Measurements from ENCODE around the gene TSPAN15.
"Not testable (repeated sequence)": the region's sequence is repeated elsewhere in the genome, so short reads cannot be mapped to it uniquely, and the experiment has no call there.

Gene TSPAN15

DNA sequence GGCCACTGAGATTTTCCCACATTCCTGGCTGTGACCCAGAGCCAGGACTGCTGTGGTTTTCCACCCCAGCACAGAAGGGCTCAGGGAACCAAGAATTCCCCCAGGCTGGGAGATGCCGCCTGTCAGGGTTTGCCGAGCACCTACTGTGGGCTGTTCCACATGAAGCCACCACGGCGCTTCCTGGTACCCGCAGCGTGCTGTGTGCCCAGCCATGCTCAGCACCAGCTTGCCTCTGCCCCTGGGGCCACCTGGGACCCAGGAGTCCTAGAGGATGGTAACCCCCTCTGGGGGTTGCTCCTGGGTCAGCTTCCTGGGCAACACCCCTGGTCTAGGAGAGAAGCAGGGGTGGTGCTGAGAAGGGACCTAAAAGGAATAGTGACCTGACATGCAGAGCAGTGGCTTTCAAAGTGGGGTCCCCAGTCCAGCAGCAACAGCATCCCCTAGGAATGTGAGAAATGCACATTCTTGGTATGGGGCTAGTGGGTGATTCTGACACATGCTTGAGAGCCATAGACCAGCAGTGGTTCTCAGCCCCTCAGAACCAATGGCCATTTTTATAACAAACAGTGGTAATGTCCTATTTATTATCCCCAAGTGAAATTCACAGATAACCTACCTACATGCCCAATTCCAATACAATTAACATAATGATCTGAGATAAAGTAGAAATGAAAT, 53.4 kb downstream of the TSPAN15 start:
- DNase-seq: no peak

DNA sequence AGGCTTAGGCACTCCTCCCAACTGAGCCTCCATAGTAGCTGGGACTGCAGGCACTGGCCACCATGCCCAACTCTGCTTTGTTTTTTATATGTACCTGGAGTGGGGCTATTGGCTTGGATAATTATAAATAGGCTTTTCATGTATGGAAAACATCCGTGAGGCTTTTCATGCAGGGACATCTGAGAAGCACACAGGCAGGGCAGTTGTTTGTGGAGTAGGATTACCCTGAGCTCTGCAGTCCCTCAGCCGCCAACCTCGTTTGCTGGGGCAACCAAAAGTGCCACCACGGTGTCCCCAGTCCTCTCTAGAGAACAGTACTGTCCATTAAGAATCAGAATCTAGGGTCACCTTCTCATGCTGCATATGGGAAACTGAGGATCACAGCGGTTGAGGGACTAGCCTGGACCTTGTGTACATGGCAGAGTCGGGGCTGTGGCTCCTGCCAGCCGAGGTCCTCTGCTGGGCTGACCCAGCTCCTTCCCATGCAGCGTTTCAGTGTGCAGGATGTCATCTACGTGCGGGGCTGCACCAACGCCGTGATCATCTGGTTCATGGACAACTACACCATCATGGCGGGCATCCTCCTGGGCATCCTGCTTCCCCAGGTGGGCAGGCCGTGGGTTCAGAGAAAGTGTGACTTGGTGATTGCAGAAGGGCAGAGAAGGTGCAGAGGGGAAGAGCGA, 54.5 kb downstream of the TSPAN15 start:
- DNase-seq: no peak

DNA sequence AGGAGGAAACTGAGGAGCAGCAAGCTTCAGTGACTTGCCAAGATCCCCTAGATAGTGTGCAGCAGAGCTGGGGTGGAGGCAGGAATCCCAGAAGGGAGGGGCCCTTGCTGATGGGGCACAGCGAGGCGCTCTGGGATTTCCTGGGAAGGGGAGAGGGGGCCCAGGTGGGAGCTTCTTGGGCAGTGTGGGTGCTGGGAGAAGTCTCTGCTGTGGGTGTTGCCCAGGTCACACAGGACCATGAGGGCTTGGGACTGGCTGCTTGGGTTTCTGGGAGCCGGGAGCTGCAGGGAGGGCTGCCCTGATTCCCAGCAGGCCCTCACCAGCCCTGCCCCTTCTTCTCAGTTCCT, 55.2 kb downstream of the TSPAN15 start:
- DNase-seq: no peak

DNA sequence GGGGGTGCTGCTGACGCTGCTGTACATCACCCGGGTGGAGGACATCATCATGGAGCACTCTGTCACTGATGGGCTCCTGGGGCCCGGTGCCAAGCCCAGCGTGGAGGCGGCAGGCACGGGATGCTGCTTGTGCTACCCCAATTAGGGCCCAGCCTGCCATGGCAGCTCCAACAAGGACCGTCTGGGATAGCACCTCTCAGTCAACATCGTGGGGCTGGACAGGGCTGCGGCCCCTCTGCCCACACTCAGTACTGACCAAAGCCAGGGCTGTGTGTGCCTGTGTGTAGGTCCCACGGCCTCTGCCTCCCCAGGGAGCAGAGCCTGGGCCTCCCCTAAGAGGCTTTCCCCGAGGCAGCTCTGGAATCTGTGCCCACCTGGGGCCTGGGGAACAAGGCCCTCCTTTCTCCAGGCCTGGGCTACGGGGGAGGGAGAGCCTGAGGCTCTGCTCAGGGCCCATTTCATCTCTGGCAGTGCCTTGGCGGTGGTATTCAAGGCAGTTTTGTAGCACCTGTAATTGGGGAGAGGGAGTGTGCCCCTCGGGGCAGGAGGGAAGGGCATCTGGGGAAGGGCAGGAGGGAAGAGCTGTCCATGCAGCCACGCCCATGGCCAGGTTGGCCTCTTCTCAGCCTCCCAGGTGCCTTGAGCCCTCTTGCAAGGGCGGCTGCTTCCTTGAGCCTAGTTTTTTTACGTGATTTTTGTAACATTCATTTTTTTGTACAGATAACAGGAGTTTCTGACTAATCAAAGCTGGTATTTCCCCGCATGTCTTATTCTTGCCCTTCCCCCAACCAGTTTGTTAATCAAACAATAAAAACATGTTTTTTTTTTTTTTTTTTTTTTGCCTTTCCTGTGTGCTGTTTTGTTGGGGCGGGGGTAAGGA, 55.8 kb downstream of the TSPAN15 start:
- DNase-seq: no peak

DNA sequence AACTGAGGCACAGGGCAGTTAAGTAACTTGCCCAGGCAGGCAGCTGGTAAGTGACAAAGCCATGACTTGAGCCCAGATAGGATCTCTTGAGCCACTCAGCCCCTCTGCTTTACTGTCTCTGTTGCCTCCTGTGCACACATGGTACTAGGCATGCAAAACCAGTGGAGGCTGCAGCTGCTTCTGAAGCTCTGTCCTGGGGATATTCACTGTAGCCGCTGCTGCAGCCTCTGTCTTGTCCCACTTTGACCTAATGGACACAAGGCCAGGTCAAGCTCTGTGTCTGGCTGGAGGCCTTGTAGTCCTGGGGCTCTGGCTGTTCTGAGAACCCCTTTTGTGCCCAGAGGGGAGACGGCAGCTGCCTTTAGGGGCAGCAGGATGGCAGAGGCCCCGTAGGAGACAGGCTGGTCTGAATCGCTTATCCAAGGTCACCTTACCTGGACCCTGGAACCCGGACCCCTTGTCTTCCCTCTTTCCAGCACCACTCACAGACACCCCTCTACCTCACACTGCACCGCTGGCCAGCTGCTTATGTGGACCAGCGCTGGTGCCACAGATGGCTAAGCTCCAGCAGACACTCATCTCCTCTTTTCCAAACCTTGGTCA, 57.6 kb downstream of the TSPAN15 start:
- no peak for DNase-seq

DNA sequence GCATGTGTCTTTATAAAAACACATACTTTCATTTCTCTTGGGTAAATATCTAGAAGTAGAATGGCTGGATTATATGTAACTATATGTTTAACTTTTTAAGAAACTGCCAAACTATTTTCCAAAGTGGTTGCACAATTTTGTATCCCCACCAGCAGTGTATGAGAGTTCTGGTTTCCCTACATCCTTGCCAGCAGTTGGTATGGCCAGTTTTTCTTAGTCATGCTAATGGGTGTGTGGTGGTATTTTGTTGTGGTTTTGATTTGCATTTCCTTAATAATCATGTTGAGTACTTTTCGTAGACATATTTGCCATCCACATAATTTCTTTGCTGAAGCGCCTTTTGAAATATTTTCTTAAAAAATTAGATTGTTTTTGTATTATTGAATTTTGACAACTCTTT, 61.6 kb downstream of the TSPAN15 start:
- DNase-seq: no peak

DNA sequence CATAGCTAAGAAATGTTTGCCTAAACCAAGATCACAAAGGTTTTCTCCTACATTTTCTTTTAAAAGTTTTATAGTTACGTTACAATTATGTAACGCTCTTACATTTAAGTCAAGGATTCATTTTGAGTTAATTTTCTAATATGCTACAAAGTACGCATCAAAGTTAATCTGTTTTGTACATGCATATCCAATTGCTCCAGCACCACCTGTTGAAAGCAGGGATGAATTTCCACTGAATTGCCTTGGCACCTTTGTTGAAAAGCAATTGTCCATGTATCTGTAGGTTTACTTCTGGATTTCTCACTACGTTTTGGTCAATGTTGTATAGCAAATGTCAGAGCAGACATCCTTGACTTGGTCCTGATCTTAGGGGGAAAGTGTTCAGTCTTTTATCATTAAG, 62.4 kb downstream of the TSPAN15 start:
- DNase-seq: no peak

DNA sequence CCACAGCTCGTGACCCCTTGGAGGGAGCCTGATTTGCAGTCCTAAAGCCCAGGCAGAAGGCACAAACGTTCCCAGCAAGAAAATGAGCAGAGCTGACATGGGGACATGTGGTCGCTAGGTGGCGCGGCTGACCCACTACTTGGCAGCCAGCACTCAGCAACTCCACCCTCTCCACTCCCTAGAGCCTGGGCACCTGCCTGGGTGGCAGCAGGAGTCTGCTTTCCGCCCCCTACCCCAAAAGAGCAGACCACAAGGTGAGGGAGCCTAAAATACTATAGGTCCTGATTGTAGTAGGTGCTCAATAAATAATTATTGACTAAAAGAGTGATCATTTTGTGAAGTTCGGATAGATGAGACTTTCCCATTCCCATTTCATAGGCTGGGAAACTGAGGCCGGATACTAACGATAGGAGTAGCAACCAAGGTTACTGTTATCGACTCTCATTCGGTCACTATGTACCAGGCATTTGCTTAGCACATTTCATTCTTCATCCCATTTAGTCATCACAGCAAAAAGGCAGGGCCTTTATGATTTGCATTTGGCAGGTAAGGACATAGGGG, 64.5 kb downstream of the TSPAN15 start:
- peak; percentile 61 for DNase-seq

DNA sequence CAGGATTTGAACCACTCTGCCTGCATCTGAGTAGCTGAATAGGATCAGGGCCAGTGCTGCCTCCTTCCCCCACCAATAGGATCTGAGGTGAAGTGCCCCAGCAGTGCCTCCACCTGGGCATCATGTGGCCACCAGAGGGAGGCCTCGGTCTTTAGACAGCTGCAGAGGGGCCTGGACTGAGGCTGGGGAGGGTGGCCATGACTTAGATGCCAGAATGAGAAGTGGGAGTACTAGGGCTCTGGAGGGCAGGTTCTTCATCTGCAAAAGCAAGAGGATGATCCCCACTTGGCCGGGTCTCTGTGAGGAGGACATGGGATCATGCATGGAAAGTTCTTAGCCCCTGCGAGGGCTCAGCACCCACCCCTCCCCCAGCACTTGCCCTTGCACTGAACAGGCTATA, 65.1 kb downstream of the TSPAN15 start:
- DNase-seq: peak; percentile 20

DNA sequence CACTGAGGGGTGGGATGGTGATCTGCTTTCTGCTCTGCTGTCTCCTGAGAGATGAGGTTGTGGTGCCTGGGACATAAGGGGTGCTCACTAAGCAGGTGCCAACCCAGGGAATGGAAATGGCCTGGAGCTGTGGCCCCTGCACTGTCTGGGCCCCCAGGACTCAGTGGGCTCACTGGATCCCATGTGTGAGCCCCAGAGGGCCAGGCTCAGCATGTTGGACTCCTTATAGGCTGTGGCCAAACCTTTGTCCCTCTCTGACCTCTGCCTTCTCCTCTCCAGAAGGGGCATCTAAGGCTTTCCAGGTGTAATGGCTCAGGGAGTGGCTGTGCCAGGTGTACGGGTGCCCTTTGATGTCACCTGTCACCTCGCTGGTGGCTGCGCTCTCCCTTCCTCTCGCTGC, 65.5 kb downstream of the TSPAN15 start:
- no peak for DNase-seq

DNA sequence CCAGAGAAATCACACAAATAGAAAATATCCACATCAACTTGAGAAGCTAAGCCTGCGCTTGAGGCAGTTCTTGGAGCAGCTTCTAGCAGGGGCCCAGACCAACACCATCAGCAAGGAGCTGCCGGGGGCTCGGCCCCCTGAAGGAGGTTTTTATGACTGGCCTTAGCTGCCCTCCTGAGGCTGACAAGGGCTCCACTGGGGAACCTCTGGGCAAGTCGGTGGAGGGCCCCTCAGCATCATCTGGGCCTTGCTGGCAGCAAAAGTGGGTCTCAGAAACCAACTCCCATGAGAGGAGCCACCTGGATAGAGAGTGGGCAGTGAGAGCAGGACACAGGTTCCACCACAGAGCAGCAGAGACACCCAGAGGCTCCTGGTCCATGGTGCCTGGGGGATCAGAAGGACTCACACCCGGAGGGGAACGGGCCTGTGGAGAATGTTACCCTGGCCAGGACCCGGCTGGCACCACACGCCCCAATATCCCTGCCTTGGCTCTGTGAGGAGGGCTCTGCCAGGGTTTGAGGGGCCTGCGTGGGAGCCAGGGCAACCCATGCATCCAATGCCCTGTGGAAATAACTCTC, 66.1 kb downstream of the TSPAN15 start:
- DNase-seq: no peak

DNA sequence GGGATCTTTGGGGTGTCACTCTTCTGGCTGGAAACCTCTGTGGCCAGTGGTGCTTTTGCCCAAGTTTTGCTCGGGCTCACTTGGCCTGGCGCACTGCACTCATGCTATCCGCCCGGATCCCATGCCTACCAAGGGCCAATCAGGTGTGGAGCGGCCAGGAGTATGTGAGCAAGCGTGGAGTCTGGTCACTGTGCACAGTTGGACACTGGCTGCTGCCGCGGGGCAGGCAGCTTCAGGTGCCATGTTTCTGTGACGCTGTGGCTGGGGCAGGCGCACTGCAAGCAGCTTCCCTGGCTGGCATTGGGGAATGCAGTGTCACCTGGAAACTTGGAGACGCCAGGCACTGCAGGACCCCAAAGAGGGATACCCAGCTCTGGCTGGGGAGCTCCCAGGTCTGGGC, 76.7 kb downstream of the TSPAN15 start:
- no peak for DNase-seq

DNA sequence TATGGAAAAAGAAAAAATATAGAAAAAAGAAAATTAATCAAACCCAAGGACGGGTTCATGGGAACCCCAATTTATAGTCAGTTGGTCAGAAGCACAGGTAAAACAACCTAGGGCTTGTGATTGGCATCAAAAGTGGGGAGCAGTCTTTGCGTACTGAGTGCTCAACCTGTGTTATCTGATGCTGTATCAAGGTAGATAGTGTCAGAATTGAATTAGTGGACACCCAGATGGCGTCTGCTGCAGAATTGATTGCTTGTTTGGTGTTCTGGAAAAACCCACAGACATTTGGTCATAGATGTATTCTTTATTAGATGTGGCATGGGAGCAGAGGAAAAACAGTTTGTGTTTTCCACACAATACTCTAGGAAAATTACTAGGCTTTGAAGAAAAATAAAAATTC, 82.4 kb downstream of the TSPAN15 start:
- no peak for DNase-seq

DNA sequence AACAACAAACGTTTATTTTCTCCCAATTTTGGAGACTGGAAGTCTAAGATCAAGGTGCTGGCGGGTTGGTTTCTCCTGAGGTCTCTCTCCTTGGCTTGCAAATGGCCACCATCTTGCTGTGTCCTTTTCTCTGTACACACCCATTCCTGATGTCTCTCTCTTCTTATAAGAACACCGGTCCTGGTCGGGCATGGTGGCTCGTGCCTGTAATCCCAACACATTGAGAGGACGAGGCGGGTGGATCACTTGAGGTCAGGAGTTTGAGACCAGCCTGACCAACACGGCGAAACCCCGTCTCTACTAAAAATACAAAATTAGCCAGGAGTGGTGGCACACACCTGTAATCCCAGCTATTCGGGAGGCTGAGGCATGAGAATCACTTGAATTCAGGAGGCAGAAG, 85.3 kb downstream of the TSPAN15 start:
- DNase-seq: not testable (repeated sequence)

DNA sequence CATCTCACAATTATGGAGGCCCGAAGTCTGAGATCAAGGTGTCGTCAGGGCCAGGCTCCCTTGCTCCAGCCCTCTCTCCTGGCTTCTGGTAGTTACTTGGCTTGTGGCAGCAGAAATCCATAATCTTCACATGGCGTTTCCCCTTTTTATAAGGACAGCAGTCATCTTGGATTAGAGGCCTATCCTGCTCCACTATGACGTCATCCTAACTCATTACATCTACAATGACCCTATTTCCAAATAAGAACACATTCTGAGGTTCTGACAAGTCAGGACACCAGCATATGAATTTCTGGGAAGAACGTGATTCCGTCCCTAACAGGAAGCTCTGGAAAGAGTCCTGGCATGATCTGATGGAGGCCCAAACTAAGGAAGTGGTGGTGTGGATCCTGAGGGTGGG, 86.2 kb downstream of the TSPAN15 start:
- no peak for DNase-seq

DNA sequence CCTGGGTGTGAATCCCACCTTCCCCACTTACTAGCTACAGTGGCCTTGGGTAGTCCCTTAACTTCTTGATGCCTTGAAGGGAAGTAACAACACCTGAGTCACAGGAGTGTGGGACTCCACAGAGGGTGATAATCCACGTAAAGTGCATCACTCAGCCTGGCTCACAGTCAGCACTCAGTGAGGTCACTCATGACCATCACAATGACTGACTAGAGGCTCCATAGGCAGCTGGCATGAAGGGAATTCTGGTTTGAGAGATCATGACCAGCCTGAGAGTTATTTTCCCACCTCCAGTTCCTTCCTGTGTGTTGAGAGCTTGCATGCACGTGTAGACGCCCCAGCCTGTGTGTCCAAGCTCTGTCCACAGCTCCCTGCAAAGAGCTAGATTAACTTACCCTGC, 87.2 kb downstream of the TSPAN15 start:
- no peak for DNase-seq

DNA sequence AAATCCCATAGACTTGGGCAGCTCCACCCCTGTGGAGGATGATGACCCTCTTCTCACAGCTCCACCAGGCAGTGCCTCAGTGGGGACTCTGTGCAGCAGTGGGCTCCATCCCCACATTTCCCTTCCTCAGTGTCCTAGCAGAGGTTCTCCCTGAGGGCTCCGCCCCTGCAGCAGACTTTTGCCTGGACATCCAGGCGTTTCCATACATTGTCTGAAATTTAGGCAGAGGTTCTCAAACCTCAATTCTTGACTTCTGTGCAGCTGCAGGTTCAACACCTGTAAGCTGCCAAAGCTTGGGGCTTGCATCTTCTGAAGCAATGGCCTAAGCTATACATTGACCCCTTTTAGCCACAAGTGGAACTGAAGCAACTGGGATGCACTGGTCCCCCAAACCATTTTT, 90.2 kb downstream of the TSPAN15 start:
- DNase-seq: no peak

DNA sequence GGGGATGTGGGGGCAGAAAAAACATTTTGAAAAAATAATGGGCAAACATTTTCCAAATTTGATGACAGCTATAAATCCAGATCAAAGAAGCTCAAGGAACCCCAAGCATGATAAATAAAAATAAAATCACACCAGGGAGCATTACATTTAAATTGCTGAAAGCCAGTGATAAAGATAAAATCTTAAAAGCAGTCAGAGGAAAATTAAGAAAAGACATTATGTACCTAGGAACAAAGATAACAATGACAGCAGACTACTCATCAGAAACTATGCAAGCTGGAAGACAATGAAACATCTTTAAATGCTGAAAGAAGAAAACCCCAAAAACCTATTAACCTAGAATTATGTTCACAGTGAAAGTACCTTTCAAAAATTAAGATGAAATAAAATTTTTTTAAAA, 98.7 kb downstream of the TSPAN15 start:
- DNase-seq: no peak

DNA sequence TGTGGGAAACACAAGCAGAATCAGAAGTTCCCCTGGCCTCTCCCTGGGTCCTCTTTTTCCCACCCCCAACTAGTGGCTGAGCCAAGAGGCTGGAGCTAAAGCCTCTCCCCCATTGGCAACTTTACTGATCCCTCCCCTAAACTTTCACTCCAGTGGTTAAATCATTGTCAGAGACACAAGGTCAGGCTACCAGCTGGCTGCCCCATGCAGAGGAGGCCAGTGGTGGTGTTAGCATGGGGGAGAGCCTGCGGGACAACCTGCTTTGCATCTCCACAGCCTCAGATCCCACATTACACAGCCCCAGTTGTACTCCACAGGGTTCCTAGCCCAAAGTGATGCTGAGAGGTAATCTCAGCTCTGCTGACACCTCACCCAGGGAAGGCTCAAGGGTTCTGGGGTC, 101.0 kb downstream of the TSPAN15 start:
- DNase-seq: no peak

DNA sequence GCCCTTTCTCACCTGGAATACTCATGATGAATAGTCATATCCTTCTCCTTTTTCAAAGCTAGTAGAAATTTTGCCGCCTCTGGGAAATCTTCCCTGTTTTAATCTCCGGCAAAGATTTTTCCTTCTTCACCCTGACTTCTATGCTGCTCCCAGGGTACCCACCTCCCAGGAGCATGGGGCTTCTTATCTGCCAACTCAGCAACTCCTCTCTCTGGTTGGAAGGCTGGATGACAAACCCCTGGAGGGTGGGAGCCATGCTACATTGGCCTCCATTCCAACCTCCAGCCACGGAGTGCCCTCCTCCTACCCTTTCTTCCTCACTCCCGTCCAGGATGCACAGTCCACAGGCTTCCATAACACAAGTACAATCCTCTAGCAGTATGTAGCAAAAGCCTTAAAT, 102.1 kb downstream of the TSPAN15 start:
- DNase-seq: no peak

DNA sequence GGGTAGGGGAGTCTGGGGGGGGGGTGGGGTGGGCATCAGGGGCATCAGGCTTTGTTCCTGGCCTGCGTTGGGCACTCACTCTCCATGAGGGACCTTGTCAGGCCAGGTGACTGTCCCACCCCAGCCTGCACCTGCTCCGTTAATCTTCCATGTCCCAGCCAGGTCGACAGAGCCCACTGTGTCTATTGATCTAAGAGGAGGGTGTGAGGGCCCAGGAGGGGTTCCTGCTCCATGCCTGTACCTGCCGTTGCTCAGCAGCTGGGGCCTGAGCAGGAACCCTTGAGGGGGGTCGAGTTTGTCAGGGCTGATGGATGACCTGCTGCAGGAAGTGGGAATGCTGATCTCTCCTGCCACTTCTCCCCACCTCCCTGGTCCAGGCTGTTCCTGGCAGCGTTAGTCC, 103.3 kb downstream of the TSPAN15 start:
- DNase-seq: no peak

Measured in HCEC 1CT (cell line).